ENCODE measurements around the gene CTBP2.
"Not testable (repeated sequence)": the region's sequence is repeated elsewhere in the genome, so short reads cannot be mapped to it uniquely, and the experiment has no call there.

CTBP2 gene

DNA sequence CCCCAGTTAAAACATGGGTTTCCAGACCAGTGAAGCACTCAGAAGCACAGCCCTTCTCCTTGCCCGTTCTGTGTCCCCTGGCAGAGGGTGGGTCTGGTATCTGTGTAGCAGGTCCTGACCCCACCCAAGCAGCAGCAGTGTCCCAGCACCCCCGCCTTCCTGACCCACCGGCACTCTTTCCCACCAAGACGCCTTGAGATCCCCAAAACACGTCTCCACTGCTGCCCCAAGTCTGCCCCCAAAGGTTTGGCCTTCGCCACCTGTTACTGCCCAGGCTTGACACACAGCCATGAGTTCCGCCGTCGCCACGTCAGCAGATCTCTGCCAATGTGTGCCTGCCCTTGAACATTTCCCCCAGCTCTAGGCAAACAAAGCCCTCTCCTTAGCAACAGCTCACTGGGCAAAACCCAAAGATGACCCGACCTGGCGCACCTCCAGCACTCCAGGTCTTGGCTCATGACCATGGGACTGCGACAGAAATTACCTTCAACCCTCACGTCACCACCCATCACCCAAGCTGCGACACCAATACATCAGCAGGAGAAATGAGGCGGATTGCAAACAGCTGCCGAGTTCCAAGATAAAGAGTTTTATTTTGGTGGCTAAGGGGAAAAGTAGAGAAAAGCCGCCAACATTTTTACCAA is 75.6 kb downstream of the CTBP2 start:
- no peak for DNase-seq

DNA sequence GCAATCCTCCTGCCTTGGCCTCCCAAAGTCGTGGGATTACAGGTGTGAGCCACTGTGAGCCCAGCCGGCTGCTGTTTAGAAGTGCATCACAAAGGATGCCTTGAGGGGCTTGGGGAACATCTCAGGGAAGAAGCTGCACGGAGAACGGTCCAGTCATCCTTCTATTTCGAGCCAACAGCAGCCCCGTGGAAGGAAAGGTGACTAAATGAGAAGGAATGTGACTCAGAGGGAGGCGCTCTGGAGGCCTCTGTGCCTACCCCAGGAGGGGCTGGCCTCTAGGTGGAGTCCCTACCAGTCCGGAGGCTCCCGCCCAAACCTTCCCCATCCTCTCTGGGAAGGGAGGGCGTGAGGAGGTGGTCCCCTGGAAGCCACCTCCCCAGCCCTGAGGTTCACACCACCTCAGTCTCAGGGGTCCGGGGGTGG is 76.2 kb downstream of the CTBP2 start:
- DNase-seq = no peak

DNA sequence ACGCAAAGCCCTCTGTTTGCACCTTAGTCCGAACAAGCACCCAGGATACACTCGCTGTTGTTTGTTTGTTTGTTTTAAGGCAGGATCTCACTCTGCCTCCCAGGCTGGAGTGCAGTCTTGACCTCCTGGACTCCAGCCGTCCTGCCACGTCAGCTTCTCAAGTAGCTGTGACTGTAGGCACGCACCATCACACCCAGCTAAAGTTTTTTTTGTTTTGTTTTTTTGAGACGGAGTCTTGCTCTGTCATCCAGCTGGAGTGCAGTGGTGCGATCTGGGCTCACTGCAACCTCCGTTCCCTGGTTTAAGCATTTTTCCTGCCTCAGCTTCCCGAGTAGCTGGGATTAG is 76.8 kb downstream of the CTBP2 start:
- DNase-seq = no peak

DNA sequence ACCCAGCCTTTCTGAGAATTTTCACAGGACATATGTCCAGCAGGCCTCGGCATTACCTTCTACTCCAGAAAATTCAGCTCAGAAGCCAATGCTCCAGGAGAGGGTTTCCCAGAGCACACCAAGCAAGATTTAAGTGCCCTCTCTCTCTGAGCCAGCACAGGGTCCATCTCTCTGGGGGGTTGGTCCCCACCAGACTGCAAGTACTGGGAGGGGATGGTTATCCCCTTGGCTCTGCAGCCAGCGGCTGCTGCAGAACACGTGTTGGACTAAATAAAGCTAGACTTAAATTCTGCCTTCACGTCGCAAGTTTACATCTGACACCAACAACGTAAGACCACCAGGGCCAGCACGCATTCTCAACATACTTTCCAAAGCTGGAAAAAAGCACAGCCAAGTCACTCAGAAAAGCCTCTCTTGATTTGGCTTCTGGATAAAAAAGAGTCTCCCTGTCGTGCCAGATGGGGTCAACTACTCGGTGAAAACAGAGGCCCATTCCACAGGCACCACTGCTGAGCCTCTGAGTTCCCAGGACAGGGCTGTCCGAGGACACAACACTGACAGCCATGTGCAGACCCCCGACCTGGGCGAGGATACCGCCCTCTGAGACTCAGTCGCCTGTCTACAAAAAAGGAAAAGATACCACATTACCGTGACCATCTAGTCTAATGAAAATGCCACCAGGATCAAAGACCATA is 77.3 kb downstream of the CTBP2 start:
- DNase-seq = no peak

DNA sequence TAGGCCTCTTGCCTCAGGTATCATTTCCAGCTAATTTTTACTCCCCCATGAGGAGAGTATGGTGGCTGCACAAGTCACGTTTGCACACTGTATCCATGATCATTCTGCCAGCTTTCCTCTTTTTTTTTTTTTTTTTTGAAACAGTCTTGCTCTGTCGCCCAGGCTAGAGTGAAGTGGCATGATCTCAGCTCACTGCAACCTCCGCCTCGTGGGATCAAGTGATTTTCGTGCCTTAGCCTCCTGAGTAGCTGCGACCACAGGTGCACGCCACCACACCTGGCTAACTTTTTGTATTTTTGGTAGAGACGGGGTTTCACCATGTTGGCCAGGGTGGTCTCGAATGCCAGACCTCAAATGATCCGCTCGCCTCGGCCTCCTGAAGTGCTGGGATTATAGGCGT is 77.9 kb downstream of the CTBP2 start:
- not testable (repeated sequence) for DNase-seq

DNA sequence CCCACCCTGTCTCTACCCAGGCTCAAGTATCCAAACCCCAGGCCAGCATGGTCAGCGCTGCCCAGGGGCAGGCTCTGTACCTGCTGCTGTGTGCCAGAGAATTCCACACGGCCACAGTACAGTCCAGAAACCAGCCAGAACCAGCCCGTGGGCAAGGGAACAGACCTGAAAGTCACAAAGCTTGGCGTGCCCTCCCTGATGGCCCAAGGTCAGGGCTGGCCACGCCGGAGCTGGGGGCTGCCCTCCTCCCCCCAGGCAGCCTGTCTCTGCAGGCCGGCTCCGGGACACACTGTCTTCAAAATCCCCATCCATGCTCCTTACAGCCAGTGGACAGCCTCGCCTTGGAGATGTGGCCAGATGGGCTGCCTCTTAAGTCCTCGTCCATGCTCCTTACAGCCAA is 78.4 kb downstream of the CTBP2 start:
- DNase-seq = no peak

DNA sequence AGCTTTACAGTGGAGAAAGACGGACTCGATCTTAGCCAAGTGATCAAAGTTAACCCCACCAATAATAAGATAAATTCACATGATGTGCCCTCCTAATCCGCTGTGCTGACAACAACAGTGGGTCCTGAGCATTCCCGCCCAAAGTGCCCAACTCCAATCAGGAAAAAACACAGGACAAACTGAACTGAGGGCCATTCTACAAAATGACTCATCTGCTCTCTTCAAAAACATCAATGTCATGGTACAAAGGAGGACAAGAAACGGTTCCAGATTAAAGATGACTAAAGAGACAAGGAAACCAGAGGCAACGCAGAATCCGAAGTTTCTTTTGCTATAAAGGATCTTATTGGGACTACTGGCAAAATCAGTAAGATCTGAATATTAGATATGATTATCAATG is 79.4 kb downstream of the CTBP2 start:
- DNase-seq = no peak

DNA sequence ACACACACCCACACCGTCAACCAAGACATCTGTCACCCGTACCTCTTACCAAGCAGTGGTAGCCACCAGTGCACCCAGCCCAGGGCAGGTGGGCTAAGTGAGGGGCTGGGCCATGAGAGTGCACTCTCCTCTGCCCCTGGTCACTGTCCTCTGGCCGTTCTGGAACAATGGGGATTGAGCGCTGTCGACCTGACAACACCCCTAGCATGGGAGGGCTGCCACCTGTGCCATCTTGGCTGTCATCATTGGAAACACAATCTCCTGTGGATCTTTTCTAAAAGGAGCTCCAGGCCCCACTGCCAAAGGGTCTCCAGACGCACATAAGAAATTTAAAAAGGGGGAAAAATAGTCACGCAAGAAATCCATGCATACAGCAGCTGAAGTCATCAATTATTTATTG is 80.1 kb downstream of the CTBP2 start:
- DNase-seq = no peak

DNA sequence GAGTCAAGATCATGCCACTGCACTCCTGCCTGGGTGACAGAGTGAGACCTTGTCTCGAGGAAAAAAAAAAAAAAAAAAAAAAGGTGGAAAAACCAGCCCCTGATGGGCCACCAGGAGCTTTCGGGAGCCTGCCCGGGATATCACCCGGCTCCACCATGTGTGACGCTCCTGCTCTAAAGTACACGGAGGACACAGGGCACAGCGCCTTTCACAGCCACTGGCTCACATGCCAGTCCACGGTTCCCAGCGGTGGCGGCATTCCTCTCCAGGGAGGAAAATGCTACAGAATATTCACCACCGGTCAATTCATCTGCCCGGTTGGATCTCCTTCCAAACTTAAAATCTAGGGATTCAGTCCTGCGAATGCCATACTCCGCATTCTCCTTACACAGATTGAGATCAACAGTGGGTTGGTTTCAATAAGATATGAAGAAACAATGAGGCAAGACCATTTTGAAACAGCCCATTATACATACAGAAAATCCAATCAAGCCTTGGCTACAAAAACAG is 81.2 kb downstream of the CTBP2 start:
- DNase-seq = no peak

DNA sequence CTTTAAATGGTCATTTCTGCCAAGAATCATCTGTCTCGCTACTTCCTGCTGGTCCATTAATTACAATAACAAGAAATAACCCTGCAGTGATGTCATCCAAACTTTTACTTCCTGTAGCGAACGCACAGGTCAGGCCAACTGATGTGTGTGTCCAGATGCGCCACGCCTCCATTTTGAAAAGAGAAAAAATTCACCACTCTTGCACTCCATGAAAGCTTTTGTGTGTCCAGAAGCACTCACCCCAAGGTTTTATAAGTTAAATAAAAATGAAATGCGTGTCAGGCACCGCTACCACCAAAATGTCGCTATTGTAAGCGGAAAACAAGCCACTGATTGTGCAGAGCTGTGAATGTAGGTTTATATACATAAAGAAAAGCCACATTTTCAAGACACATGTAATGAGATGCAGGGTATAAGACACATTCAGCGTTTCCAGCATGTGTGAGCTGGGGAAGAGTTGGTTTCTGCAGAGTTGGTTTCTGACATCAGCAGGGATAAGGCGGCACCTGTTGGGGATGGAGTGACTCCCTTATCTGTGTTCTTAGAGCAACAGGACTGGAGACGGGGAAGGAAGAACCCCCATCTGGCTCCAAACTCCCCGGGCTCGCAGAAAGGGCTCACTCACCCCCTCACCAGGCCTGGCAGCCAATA is 83.3 kb downstream of the CTBP2 start:
- no peak for DNase-seq

DNA sequence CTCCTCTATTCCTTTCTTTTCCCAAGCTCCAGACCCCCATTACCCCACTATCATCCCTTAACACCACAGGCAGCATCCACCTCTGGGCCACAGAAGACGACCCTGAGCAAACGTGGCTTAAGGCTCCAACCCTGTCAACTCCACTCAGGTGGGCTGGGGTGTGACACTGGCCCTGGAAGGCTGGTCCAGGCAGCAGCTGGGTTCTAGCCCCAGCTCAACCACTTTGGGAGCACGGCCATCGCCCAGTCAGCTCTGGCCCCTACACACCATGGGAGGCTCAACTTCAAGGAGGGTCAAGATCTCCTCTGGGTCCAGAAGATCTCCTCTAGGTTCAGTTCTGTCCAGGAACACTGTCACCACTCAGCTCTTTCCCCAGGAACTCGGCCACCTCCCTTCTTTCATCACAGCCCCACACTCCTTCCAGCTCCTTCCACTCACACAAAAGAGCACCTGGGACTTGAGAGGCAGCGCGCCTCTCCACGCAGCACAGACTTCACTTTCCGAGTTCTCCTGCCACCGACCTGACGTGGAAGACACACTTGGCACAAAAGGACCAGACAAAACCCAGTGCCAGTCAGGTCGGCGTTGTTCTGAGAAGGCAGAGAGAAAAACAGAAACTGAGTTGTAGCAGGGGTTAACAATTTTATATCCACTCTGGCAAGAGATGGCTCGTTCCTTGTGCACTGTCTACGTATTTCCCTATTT is 84.1 kb downstream of the CTBP2 start:
- DNase-seq = no peak

DNA sequence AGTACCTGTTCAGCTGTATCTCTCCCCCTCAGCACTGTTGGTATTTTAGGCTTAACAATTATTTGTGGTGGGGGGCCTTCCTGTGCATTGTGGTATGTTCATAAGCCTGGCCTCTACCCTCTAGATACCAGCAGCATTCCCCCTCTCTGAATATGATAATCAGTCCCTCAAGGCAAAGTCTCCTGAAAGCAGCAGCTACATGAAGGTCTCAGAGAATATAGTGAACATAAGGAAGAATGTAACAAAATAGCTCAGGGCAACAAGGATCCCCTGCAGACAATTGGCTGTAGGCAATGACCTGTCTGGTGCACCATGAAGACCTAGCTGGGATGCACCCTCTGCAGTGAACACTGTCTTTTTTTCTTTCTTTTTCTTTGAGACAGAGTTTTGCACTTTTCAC is 86.4 kb downstream of the CTBP2 start:
- DNase-seq = no peak

DNA sequence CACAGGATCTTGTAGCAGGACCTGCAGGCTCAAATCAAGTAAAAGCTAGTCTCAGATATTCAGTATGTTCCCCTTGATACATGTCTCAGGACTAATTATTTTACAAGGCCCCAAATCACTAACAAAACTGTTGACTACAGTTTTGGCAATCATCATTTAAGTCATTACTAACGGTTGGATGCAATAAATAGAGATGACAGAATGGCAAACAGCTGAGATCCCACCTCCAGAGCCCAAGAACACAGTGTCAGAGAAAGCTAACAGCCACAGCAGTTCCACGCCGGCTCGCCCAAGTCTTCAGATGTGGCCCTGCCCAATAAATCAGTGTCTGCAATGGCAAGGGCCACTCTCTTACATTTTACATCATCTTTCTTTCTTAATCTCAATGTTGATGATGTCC is 87.6 kb downstream of the CTBP2 start:
- no peak for DNase-seq

DNA sequence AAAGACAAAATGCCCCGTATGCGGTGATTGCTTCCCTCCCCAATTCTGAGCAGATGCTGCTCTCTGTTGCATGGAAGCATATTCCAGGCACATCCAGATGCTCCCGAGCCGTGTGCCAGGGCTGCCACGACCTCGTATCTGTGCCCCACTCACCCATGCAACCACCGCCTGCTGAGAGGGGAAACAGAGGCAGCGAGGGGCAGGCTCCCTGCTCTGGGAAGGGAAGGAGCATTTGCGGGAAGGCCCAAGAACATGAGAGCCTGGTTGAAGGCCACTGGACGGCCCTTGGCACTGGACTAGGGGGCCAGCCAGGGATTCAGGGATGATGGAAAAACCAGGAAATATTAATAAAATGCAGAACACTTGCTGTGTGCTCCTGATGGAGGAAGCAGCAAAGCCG is 89.4 kb downstream of the CTBP2 start:
- DNase-seq = no peak

DNA sequence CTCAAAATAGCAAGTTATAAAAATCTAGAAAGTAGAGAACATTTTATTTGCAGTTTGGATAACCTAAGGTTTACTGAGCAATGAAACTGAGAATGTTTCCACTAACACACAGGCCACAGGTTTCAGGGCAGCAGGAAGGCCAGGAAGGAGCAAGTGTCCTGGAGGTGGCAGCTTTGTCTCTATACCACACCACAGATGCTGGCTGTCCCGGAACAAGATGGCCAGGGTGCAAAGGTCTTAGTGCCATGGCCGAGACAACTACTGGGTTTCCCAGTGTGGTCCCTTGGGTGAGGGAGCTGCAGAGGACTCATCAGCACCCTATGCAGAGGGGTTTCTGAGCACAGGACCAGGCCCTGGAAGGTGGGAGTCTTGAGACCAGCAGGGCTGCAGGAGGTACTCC is 92.0 kb downstream of the CTBP2 start:
- DNase-seq = no peak

DNA sequence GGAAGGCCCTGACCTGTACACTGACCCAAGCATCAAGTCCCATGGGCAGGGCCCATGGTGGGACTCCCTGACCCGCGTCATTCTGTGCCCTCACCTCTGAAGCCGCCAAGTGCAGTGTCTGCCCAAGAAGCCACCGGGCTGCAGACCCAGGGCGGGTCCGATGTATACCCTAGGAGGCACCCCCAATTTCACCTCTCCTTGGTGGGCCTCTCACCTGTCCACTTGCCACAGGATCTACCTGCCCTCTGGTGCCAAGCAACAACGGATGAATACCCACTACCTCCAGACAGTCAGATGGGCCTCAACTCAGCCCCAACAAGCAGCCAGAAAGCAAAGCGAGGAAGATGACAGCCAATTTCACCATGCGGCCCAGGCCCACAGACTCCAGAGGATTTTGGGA is 92.6 kb downstream of the CTBP2 start:
- DNase-seq = no peak

DNA sequence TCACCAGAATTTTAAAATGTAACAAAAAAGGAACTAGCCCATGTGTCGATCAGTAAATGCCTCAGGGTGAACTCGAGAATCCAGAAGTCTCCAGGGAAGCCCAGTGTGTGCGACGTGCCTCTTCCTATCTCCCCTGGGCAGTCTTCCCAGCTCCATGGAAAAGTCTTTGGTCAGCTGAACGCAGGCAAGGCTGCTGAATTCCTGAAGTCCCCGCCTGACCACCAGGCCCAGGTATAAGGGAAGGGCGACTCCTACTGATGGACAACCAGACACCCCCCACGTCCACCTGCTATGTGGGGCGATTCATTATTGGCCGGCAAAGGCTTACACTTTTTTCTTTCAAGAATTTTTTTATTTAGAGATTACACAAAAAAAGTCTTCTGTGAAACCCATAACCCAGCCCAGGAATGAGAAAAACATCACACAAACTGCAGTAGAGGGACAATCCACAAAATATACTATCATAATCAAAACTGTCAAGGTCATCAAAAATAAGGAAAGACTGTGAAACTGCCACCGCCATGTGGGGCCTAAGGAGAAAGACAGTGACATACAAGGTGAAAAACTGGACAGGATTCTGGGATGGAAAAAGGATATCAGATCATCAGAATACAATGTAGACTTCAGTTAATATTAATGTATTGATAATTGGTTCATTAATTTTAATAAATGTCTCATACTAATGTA is 93.5 kb downstream of the CTBP2 start:
- DNase-seq = no peak

DNA sequence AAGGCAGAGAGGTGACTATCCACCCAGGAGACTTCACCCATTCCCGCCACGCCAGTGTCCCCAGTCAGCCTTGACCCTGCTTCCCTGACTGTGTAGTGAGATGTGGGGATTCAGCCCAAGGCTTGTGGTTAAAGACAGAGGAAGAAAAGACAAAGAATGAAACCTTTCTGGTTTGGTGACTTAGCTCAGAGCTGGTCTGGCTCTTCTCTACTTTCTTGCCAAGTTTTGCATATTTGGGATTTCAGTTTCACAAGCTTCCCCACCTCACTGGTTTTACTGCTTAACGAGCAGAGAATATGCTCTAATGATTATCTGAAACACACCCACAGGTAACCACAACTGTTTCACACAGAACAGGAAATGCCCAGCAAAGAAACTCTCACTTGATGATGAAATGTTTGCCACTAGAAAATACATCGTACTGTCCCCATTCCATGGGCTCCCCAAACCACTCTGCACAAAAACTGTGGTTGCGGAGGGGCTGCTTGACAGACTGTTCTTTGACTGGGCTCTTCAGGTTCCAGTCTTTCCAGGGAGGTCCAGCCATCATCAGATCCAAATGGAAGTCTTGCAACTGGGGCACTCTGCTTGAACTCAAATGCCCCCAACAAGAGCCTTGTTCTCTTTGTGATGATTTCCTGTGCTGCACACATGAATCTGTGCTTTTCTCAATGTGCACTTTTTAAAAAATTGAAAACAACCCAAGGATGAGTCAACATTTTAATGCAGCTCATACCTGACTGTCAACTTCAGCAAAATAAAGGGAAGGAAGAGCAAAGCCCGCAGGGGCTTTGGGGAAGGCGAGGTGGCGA is 95.5 kb downstream of the CTBP2 start:
- peak; percentile 83 for DNase-seq

DNA sequence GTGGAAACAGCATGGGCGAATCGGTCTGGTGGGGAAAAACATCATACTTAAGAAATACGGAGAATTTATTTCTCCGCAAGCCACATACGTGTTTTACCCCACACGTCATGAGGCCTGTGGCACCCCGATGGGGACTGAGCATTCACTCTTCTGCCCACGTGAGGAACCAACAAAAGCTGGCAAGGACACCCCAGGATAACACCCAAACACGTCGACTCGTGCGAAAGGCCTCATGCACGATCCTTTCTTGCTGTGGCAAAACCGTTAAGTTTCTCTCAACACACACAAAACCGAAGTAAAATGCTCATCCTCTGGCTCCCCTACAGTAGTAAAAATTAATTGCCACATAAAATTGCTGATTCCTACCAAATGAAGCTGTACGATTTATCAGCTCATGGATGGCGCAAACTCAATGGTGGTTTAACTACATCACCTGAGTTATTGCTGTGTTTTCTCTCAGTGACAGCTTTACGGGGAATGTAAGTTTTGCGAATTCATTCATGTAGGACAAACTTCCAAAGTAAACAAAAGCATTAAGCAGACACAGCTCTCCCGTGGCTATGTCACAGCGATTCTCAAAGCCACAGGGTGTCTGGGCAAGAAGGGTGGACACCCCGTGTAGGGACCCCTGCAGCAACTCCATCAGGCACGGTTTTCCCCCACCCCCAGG is 97.0 kb downstream of the CTBP2 start:
- no peak for DNase-seq

DNA sequence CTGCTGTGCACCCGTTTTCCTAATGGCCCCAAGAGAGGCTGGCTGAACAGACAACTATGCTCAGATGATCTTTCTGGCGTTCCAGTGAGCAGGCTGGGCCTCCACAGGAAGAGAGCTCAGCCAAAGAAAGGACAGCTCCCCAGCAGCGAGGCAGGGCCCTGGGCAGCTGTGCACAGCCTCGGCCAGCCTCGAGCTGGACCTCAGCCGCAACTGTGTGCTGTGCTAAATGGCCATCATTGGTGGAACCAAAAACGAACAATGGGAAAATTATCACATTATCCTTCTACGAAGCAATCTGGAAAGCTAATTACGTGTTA is 97.5 kb downstream of the CTBP2 start:
- DNase-seq = no peak

DNA sequence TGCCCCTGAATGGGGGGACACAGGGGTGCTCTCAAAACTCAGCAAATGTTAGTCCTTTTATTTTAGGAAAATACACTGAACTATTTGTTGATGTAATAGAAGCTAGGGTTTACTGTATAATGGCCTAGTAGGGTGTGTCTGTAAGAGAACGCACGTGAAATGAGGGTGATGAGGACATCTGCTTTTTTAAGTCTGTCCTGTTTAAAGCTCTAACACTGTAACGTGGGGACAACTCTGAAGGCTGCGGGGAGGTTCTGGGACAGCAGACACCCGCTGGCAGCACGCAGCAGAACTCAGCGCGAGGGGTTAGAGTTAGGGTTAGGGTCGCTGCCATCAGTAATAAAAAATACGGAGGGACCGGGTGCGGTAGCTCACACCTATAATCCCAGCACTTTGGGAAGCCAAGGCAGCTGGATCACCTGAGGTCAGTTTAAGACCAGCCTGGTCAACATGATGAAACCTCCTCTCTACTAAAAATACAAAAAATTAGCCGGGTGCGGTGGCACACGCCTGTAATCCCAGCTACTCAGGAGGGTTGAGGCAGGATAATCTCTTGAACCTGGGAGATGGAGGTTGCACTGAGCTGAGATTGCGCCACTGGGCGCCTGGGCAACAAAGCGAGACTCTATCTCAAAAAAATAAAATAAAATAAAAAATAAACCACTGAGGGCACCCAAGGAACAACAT is 98.0 kb downstream of the CTBP2 start:
- no peak for DNase-seq

Data from activated CD4-positive, alpha-beta T cell treated with anti-CD3 and anti-CD28 coated beads, Interleukin-10, Interleukin-2, amounts not matched to agents 100 ng/mL and 50 ng/mL, durations not matched to agents 16 hours and 8 hours (primary cell).